ENCODE data around the gene TBC1D4. TPM values are rescaled to one million over a fixed set of nuclear protein-coding genes. Genes with fewer than 3 reads are reported as not detected.

TBC1D4 gene
- total and polyA plus RNA-seq, 9 of the 15 experiments (the other 6 are each of a cell fraction or from before 2014, with no cell fraction given), result 2.8 to 12.3 (median 7.0) TPM

DNA sequence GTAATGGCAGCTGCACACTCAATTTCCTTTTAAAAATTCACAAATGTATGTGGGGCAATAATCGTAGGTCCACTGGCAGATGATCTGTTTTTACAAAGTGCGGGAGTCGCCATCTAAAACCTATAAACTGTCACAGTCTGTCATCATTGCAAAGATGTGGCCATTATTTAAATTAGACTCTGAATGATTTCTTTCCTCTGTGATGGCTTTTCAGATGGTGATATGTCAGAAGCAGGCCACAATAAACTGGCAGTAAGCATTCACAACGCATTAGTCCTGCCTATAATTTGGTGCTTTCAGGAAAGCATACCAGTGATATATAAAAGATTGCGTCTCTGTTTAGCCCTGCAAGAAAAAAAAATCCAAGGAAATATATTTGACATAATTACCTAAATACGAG lies 226.8 kb downstream of the TBC1D4 start (continued):
- TF ChIP-seq HNRNPLL (IDR thresholded peaks at IDR 0.05; ENCODE audit: low read depth, low read length, poor library complexity, severe bottlenecking) (no peak), ZNF347 (CRISPR knock-in tag; IDR thresholded peaks at IDR 0.05; ENCODE audit: low read depth) (no peak), ZBTB8A (IDR thresholded peaks at IDR 0.05; ENCODE audit: partially characterized antibody) (no peak)
- TF ChIP-seq, protein P1, sequence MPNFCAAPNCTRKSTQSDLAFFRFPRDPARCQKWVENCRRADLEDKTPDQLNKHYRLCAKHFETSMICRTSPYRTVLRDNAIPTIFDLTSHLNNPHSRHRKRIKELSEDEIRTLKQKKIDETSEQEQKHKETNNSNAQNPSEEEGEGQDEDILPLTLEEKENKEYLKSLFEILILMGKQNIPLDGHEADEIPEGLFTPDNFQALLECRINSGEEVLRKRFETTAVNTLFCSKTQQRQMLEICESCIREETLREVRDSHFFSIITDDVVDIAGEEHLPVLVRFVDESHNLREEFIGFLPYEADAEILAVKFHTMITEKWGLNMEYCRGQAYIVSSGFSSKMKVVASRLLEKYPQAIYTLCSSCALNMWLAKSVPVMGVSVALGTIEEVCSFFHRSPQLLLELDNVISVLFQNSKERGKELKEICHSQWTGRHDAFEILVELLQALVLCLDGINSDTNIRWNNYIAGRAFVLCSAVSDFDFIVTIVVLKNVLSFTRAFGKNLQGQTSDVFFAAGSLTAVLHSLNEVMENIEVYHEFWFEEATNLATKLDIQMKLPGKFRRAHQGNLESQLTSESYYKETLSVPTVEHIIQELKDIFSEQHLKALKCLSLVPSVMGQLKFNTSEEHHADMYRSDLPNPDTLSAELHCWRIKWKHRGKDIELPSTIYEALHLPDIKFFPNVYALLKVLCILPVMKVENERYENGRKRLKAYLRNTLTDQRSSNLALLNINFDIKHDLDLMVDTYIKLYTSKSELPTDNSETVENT (CRISPR knock-in tag; IDR thresholded peaks at IDR 0.05), result no peak

DNA sequence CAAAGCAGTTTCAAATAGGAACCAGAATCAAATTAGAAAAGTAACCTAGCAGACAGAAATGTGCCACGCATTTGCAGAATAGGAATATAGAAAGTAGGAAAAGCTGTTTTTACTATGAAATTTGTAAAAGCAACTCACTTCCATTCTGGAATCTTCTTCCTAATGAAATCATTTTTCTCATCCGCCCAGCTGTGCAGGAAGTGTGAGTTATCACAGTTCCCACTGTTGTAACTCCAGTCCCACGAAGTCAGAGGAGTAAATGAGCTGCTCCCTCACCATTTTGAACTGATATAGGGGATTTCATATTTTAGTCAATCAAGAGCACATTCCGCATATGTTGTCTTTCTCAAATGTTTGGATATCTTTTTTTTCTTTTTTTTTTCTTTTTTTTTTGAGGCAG lies 230.8 kb downstream of the TBC1D4 start:
- intact Hi-C loops (cut with micrococcal nuclease), result no loop called here
- no peak for DNase-seq (ENCODE audit: extremely low read depth in 1 of 4, low spot score in 3 of 4)
- H3K27ac ChIP-seq (ENCODE audit: extremely low read depth, low read depth, low read length), result no peak overlapping the region
- 0% methylated on average over 4 of the region's 4 CpGs for WGBS (ENCODE audit: insufficient coverage, low coverage, missing lambda C conversion rate)
- H3K79me2 ChIP-seq (ENCODE audit: control insufficient read depth, insufficient read depth, low read length), result no peaks in the 10 kb centered on the region
- H2AFZ ChIP-seq (ENCODE audit: low read depth, low read length), result no peak overlapping the region
- no peaks in the 10 kb centered on the region for H4K20me1 ChIP-seq (replicated peaks; ENCODE audit: control insufficient read depth, insufficient read depth, low read length)
- no peak for ATAC-seq
- no TSS peak for BruUV-seq (replicated peaks)
- H3K4me1 ChIP-seq (replicated peaks in 1 of 2; ENCODE audit: control insufficient read depth in 2 of 2, insufficient read depth in 2 of 2, low read length in 2 of 2), result no peaks in the 10 kb centered on the region
- FAIRE-seq, result no peak
- ChIA-PET CTCF (ENCODE audit: low intra/inter-chr PET ratio) (no interaction called here), POLR2A (no interaction called here)
- no peak overlapping the region for H3K4me3 ChIP-seq
- no peaks in the 10 kb centered on the region for H3K9me1 ChIP-seq (ENCODE audit: control insufficient read depth, insufficient read depth, low read length)
- H3K27me3 ChIP-seq (ENCODE audit: control insufficient read depth in 2 of 2, insufficient read depth in 2 of 2, low read length in 2 of 2), result no peaks in the 10 kb centered on the region
- H3K4me2 ChIP-seq (ENCODE audit: insufficient read depth, low read length), result no peak overlapping the region
- in situ Hi-C loops (cut with MboI), result no loop called here
- H3K9me3 ChIP-seq (replicated peaks; ENCODE audit: control insufficient read depth, insufficient read depth, low read depth, low read length), result no peaks in the 10 kb centered on the region
- no peaks in the 10 kb centered on the region for H3K36me3 ChIP-seq (ENCODE audit: control insufficient read depth, insufficient read depth, low read length)
- no peak overlapping the region for H3K9ac ChIP-seq (ENCODE audit: insufficient read depth in 1 of 2, low read depth in 2 of 2, low read length in 2 of 2)
- TF ChIP-seq, protein P2, sequence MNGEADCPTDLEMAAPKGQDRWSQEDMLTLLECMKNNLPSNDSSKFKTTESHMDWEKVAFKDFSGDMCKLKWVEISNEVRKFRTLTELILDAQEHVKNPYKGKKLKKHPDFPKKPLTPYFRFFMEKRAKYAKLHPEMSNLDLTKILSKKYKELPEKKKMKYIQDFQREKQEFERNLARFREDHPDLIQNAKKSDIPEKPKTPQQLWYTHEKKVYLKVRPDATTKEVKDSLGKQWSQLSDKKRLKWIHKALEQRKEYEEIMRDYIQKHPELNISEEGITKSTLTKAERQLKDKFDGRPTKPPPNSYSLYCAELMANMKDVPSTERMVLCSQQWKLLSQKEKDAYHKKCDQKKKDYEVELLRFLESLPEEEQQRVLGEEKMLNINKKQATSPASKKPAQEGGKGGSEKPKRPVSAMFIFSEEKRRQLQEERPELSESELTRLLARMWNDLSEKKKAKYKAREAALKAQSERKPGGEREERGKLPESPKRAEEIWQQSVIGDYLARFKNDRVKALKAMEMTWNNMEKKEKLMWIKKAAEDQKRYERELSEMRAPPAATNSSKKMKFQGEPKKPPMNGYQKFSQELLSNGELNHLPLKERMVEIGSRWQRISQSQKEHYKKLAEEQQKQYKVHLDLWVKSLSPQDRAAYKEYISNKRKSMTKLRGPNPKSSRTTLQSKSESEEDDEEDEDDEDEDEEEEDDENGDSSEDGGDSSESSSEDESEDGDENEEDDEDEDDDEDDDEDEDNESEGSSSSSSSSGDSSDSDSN (IDR thresholded peaks at IDR 0.05; ENCODE audit: borderline replicate concordance in 1 of 2, low read depth in 2 of 2, low read length in 2 of 2), result no peak
- TF ChIP-seq SAFB2 (IDR thresholded peaks at IDR 0.05; ENCODE audit: borderline replicate concordance, low read depth, low read length, severe bottlenecking) (no peak), SETDB1 (IDR thresholded peaks at IDR 0.05; ENCODE audit: low read length) (no peak), NFE2L1 (tag; IDR thresholded peaks at IDR 0.05; ENCODE audit: borderline replicate concordance, low read depth) (no peak), ZBTB11 (CRISPR knock-in tag; IDR thresholded peaks at IDR 0.05) (no peak), STAT5A (IDR thresholded peaks at IDR 0.05; ENCODE audit: borderline replicate concordance, low read length) (no peak), FOXA1 (IDR thresholded peaks at IDR 0.05; ENCODE audit: borderline replicate concordance) (no peak), CC2D1A (IDR thresholded peaks at IDR 0.05) (no peak)

All from K562 (cell line).